CD4-positive, alpha-beta T cell (primary cell): Measurements from ENCODE around the gene TMPRSS11E. TPM values are rescaled to one million over a fixed set of nuclear protein-coding genes. Genes with fewer than 3 reads are reported as not detected.

Source experiments
- ATAC-seq: fragments of 200-7000 bp; cut with Tn5 transposase; one replicate; pipeline ENCODE4 v1.10.0; 2022; ENCODE audit warnings: mild to moderate bottlenecking; ENCODE audit not compliant: poor library complexity
- CTCF ChIA-PET: fragments of 350-600 bp; sonication (Branson Sonifier 250); formaldehyde crosslinking; loops from one replicate; lab custom pipeline; 2021; ENCODE audit warnings: antibody characterized with exemption, inconsistent platforms; lab: Charles Lee
- POLR2A ChIA-PET: fragments of 350-600 bp; sonication (Branson Sonifier 250); formaldehyde crosslinking; loops from one replicate; lab custom pipeline; 2021; ENCODE audit warnings: antibody characterized with exemption, inconsistent platforms; lab: Charles Lee
- DNase-seq, 14 experiments: peaks; one replicate each; pipeline ENCODE4 v3.0.0-alpha.2; 2013 to 2020; ENCODE audit warnings: mixed read lengths in 2 of 14
- H3K27ac ChIP-seq, 2 donors: one replicate each; pipeline versions ENCODE4 v1.5.1 to v1.7.0; 2013; ENCODE audit warnings: low read length in 2 of 2, low read depth in 1 of 2, mild to moderate bottlenecking in 1 of 2
- H3K27me3 ChIP-seq, 2 experiments: 1 replicate in 1 of 2; 2 replicates in 1 of 2; pipeline versions ENCODE4 v1.6.1 to v1.7.0; 2013; ENCODE audit warnings: low read length in 2 of 2, control low read depth in 1 of 2, mild to moderate bottlenecking in 1 of 2, moderate library complexity in 1 of 2; ENCODE audit not compliant: insufficient read depth in 2 of 2, control insufficient read depth in 1 of 2
- H3K36me3 ChIP-seq: one replicate; pipeline ENCODE4 v1.6.1; 2013; ENCODE audit warnings: low read length, control low read depth; ENCODE audit not compliant: insufficient read depth
- H3K4me1 ChIP-seq: one replicate; pipeline ENCODE4 v1.6.1; 2013; ENCODE audit warnings: low read length, control low read depth; ENCODE audit not compliant: insufficient read depth
- H3K4me3 ChIP-seq: one replicate; pipeline ENCODE4 v1.5.1; 2013; ENCODE audit warnings: mild to moderate bottlenecking, low read length, moderate library complexity
- H3K9me3 ChIP-seq, 2 experiments: 1 replicate in 1 of 2; 2 replicates in 1 of 2; pipeline versions ENCODE4 v1.6.1 to v1.7.0; 2013; ENCODE audit warnings: low read length in 2 of 2, mild to moderate bottlenecking in 2 of 2, control low read depth in 1 of 2, moderate library complexity in 1 of 2; ENCODE audit not compliant: control insufficient read depth in 1 of 2, insufficient read depth in 1 of 2
- H3K27ac Mint-ChIP-seq: one replicate; pipeline ENCODE4 v1.8.0; 2020; ENCODE audit warnings: mixed read lengths
- H3K27me3 Mint-ChIP-seq: one replicate; pipeline ENCODE4 v1.8.0; 2021; ENCODE audit warnings: mixed read lengths
- H3K36me3 Mint-ChIP-seq: one replicate; pipeline ENCODE4 v1.8.0; 2021; ENCODE audit warnings: low read depth, mixed read lengths
- H3K4me1 Mint-ChIP-seq: one replicate; pipeline ENCODE4 v1.8.0; 2021; ENCODE audit warnings: low read depth, mixed read lengths
- H3K4me3 Mint-ChIP-seq: one replicate; pipeline ENCODE4 v1.8.0; 2020; ENCODE audit warnings: mild to moderate bottlenecking, mixed read lengths
- H3K9me3 Mint-ChIP-seq: one replicate; pipeline ENCODE4 v1.8.0; 2020; ENCODE audit warnings: mixed read lengths
- CTCF ChIP-seq: fragments of 200-600 bp; IDR thresholded peaks from one replicate; pipeline ENCODE4 v1.8.0; 2022; ENCODE audit warnings: antibody characterized with exemption, mild to moderate bottlenecking
- intact Hi-C, 2 experiments: fragments of 100-400 bp; cut with DNase I in 1 of 2; cut with micrococcal nuclease in 1 of 2; formaldehyde crosslinking; loops; one replicate each; pipeline versions ENCODE4 v1.15.1 to v1.9.0; 2023 to 2025; cut with DNase I, micrococcal nuclease
- total RNA-seq, 174 experiments: library from RNA in 2 of 174; stranded (reverse) in 2 of 174; gene quantifications; one replicate each; pipeline ENCODE4 v1.2.3 and lab custom pipeline; 2021 to 2026

The TMPRSS11E gene
- total RNA-seq, 2 experiments from 2014 or later, result not detected

GRCh38 chr4:68460085-68460484 is 12.8 kb downstream of the TMPRSS11E start:
- H3K4me1 Mint-ChIP-seq, result peaks cover 11% of the 10 kb centered on the region
- CTCF ChIA-PET, result no interaction called here

DNA sequence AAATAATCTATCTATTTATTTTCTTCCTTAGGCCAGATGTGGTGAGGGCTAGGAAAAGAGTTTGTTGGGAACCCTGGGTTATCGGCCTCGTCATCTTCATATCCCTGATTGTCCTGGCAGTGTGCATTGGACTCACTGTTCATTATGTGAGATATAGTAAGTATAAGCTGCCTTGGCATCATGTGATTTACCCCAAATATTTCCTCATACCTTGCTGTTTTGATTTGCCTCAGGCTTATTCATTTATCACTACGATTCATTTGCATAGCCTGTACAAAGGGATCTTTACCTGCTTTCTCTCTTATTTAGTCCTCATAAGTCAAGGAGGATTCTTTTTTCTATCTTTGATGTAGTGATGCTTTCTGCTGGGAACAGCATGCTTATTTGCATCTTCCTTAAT is 14.5 kb downstream of the TMPRSS11E start:
- ATAC-seq (no peak), DNase-seq (no peak)
- Histone ChIP-seq H3K9me3 (no peaks in the 10 kb centered on the region), H3K4me1 (no peaks in the 10 kb centered on the region), H3K36me3 (no peaks in the 10 kb centered on the region), H3K4me3 (no peak overlapping the region), H3K27ac (no peak overlapping the region), H3K27me3 (no peaks in the 10 kb centered on the region)
- Mint-ChIP-seq H3K4me3 (no peak overlapping the region), H3K36me3 (no peaks in the 10 kb centered on the region), H3K4me1 (peaks cover 5% of the 10 kb centered on the region), H3K27ac (no peak overlapping the region), H3K9me3 (no peaks in the 10 kb centered on the region), H3K27me3 (no peaks in the 10 kb centered on the region)
- ChIA-PET CTCF (interaction anchor here (0.7 kb wide), 1 partner anchor 13 kb away, joined by 6 read pairs; no protein-coding TSS in a partner anchor), POLR2A (no interaction called here)
- no peak for TF ChIP-seq CTCF
- intact Hi-C loops, result no loop called here

More at GRCh38 chr4:68460085-68460484, 12.8 kb downstream of the TMPRSS11E start:
- no peaks in the 10 kb centered on the region for H3K9me3 ChIP-seq
- DNase-seq (no peak), ATAC-seq (no peak)
- intact Hi-C loops, result no loop called here
- H3K27ac Mint-ChIP-seq, result no peak overlapping the region
- H3K36me3 Mint-ChIP-seq, result no peaks in the 10 kb centered on the region
- no peaks in the 10 kb centered on the region for H3K4me1 ChIP-seq
- no peaks in the 10 kb centered on the region for H3K27me3 ChIP-seq
- POLR2A ChIA-PET, result no interaction called here
- H3K4me3 ChIP-seq, result no peak overlapping the region
- H3K9me3 Mint-ChIP-seq, result no peaks in the 10 kb centered on the region
- no peak overlapping the region for H3K27ac ChIP-seq
- H3K27me3 Mint-ChIP-seq, result no peaks in the 10 kb centered on the region
- no peak for TF ChIP-seq CTCF
- no peaks in the 10 kb centered on the region for H3K36me3 ChIP-seq
- no peak overlapping the region for H3K4me3 Mint-ChIP-seq

GRCh38 chr4:68462691-68463090 is 15.4 kb downstream of the TMPRSS11E start:
- CTCF ChIA-PET, result interaction anchor here (1.2 kb wide), 1 partner anchor 36 kb away, joined by 3 read pairs; no protein-coding TSS in a partner anchor

More at GRCh38 chr4:68462691-68463090, 15.4 kb downstream of the TMPRSS11E start:
- POLR2A ChIA-PET, result no interaction called here
- no peak overlapping the region for H3K4me3 ChIP-seq
- DNase-seq (no peak), ATAC-seq (no peak)
- TF ChIP-seq CTCF, result no peak
- intact Hi-C loops, result no loop called here
- no peaks in the 10 kb centered on the region for H3K27me3 ChIP-seq
- Mint-ChIP-seq H3K4me1 (no peaks in the 10 kb centered on the region), H3K36me3 (no peaks in the 10 kb centered on the region), H3K9me3 (no peaks in the 10 kb centered on the region), H3K27me3 (no peaks in the 10 kb centered on the region), H3K27ac (no peak overlapping the region), H3K4me3 (no peak overlapping the region)
- no peaks in the 10 kb centered on the region for H3K4me1 ChIP-seq
- H3K9me3 ChIP-seq, result no peaks in the 10 kb centered on the region
- H3K36me3 ChIP-seq, result no peaks in the 10 kb centered on the region
- no peak overlapping the region for H3K27ac ChIP-seq
